ENCODE data around the gene ISCA1. TPM values are rescaled to one million over a fixed set of nuclear protein-coding genes. Genes with fewer than 3 reads are reported as not detected.

The ISCA1 gene
- total and polyA plus RNA-seq, 2 donors (not counting 3 experiments of a cell fraction or from before 2014, with no cell fraction given), result 14.2 to 22.2 TPM

DNA sequence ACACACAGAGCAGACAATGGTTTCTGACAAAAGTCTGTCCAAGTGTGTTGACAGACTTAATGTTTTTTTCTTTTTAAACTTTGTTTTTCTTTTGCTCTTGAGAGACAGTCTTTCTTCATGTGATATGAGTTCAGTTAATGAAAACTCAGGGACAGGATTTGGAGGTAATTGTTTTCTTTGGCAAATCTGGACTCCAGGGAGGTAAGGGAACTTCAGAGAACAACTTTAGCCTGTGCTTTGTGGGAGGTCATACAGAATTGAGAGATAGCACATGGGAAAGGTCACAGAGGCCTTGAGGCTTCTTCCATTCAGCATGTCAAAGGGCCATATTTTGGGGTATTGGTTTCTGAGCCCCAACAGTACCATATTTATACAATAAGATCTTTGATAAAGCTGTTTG is 32.2 kb downstream of the ISCA1 start:
- no peak for DNase-seq (ENCODE audit: low read depth, low spot score)
- no peaks in the 10 kb centered on the region for H3K27me3 ChIP-seq (ENCODE audit: control insufficient read depth in 2 of 2, insufficient read depth in 2 of 2, low read length in 2 of 2)
- intact Hi-C loops (cut with micrococcal nuclease), result no loop called here
- no peak for FAIRE-seq
- dilution Hi-C loops (cut with MboI; ENCODE audit: extremely low pct_ligation_motif_present, low sequenced_read_pairs), result no loop called here
- H3K9ac ChIP-seq (replicated peaks; ENCODE audit: extremely low read depth, insufficient read depth, low read length), result no peak overlapping the region
- no peak overlapping the region for H3K4me2 ChIP-seq (ENCODE audit: insufficient read depth, low read length)
- H3K4me1 ChIP-seq (ENCODE audit: control insufficient read depth, extremely low read depth, insufficient read depth, low read length), result no peaks in the 10 kb centered on the region
- no peaks in the 10 kb centered on the region for H3K9me3 ChIP-seq (replicated peaks; ENCODE audit: control insufficient read depth, insufficient read depth, low read length)
- no peak overlapping the region for H3K4me3 ChIP-seq (replicated peaks in 1 of 3; ENCODE audit: insufficient read depth in 1 of 3, low read depth in 1 of 3, low read length in 3 of 3)
- TF ChIP-seq, protein P1, sequence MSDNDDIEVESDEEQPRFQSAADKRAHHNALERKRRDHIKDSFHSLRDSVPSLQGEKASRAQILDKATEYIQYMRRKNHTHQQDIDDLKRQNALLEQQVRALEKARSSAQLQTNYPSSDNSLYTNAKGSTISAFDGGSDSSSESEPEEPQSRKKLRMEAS (IDR thresholded peaks at IDR 0.05; ENCODE audit: insufficient read depth, insufficient read length), result no peak
- no peak for TF ChIP-seq POLR2A (IDR thresholded peaks at IDR 0.05; ENCODE audit: low read depth, low read length)
- TF ChIP-seq POLR2AphosphoS5 (IDR thresholded peaks at IDR 0.05; ENCODE audit: insufficient read depth, low read depth, low read length), result no peak
- no peak for TF ChIP-seq FOS (IDR thresholded peaks at IDR 0.05; ENCODE audit: borderline replicate concordance, insufficient read depth, low read length)
- no peak for TF ChIP-seq GATA2 (IDR thresholded peaks at IDR 0.05; ENCODE audit: insufficient read depth, insufficient read length, low read depth, low read length)
- TF ChIP-seq, protein P2, sequence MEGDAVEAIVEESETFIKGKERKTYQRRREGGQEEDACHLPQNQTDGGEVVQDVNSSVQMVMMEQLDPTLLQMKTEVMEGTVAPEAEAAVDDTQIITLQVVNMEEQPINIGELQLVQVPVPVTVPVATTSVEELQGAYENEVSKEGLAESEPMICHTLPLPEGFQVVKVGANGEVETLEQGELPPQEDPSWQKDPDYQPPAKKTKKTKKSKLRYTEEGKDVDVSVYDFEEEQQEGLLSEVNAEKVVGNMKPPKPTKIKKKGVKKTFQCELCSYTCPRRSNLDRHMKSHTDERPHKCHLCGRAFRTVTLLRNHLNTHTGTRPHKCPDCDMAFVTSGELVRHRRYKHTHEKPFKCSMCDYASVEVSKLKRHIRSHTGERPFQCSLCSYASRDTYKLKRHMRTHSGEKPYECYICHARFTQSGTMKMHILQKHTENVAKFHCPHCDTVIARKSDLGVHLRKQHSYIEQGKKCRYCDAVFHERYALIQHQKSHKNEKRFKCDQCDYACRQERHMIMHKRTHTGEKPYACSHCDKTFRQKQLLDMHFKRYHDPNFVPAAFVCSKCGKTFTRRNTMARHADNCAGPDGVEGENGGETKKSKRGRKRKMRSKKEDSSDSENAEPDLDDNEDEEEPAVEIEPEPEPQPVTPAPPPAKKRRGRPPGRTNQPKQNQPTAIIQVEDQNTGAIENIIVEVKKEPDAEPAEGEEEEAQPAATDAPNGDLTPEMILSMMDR (IDR thresholded peaks at IDR 0.05; ENCODE audit: extremely low read depth in 1 of 2, insufficient read depth in 1 of 2, low read depth in 1 of 2, low read length in 2 of 2), result no peak
- no peak for TF ChIP-seq JUN (IDR thresholded peaks at IDR 0.05; ENCODE audit: borderline replicate concordance, insufficient read depth, insufficient read length, low read depth)
- no peak for TF ChIP-seq EZH2 (IDR thresholded peaks at IDR 0.05; ENCODE audit: borderline replicate concordance, low read depth, low read length, severe bottlenecking)
- no peak for TF ChIP-seq MYC (IDR thresholded peaks at IDR 0.05; ENCODE audit: low read depth, low read length)
- H2AFZ ChIP-seq (ENCODE audit: low read depth, low read length), result no peak overlapping the region
- POLR2A ChIA-PET, result no interaction called here
- CTCF ChIA-PET, result no interaction called here
- H3K9me1 ChIP-seq (replicated peaks; ENCODE audit: control insufficient read depth, extremely low read depth, insufficient read depth, low read length), result no peaks in the 10 kb centered on the region
- no peaks in the 10 kb centered on the region for H3K36me3 ChIP-seq (ENCODE audit: control insufficient read depth in 2 of 2, extremely low read depth in 1 of 2, insufficient read depth in 2 of 2, low read length in 2 of 2)
- no peaks in the 10 kb centered on the region for H4K20me1 ChIP-seq (replicated peaks; ENCODE audit: control insufficient read depth, extremely low read depth, insufficient read depth, low read length)
- BruUV-seq (replicated peaks), result no TSS peak
- no peak overlapping the region for H3K27ac ChIP-seq (ENCODE audit: insufficient read depth, low read depth, low read length)
- no peaks in the 10 kb centered on the region for H3K79me2 ChIP-seq (ENCODE audit: control insufficient read depth, insufficient read depth, low read length)
